OCI-LY7 (cell line): Measurements from ENCODE around the gene RBM19. TPM values are rescaled to one million over a fixed set of nuclear protein-coding genes. Genes with fewer than 3 reads are reported as not detected.

Experiments
- BruUV-seq: library from RNA; stranded (reverse); fragments of 400-500 nt; replicated peaks from 2 replicates; lab custom pipeline; 2021; lab: Mats Ljungman, UMichigan
- CTCF ChIA-PET: fragments of 300-600 bp; sonication (Branson Sonifier 250); formaldehyde crosslinking; loops from one replicate; lab custom pipeline; 2022; ENCODE audit warnings: antibody characterized with exemption; ENCODE audit not compliant: unreplicated experiment; lab: Charles Lee
- POLR2A ChIA-PET: fragments of 300-600 bp; sonication (Branson Sonifier 250); formaldehyde crosslinking; loops from one replicate; lab custom pipeline; 2022; ENCODE audit warnings: antibody characterized with exemption; lab: Charles Lee
- DNase-seq: peaks from one replicate; pipeline ENCODE4 v3.0.0-alpha.2; 2015; ENCODE audit warnings: low spot score
- H2AFZ ChIP-seq: fragments of 200-600 bp; sonication (generic), shearing (Covaris generic); 2 replicates; pipeline ENCODE4 v1.6.1; 2014; ENCODE audit warnings: mild to moderate bottlenecking, antibody characterized with exemption, low read length, moderate library complexity
- H3K27ac ChIP-seq: fragments of 200-600 bp; sonication (generic); 2 replicates; pipeline ENCODE4 v1.5.1; 2014; ENCODE audit warnings: mixed run types, low read depth, mild to moderate bottlenecking, moderate library complexity, low read length, inconsistent platforms; ENCODE audit not compliant: poor library complexity, severe bottlenecking
- H3K36me3 ChIP-seq: fragments of 200-600 bp; sonication (generic); 2 replicates; pipeline ENCODE4 v1.6.1; 2014; ENCODE audit warnings: mild to moderate bottlenecking, antibody characterized with exemption, low read length, moderate library complexity, mixed read lengths; ENCODE audit not compliant: insufficient read depth
- H3K4me1 ChIP-seq: fragments of 200-600 bp; sonication (generic); 2 replicates; pipeline ENCODE4 v1.5.1; 2014; ENCODE audit warnings: mild to moderate bottlenecking, low read length; ENCODE audit not compliant: insufficient read depth, poor library complexity, severe bottlenecking
- H3K4me2 ChIP-seq: fragments of 200-600 bp; sonication (generic); 2 replicates; pipeline ENCODE4 v1.6.1; 2014; ENCODE audit warnings: mild to moderate bottlenecking, low read length
- H3K4me3 ChIP-seq: fragments of 200-600 bp; sonication (generic); 2 replicates; pipeline ENCODE4 v1.5.1; 2014; ENCODE audit warnings: mild to moderate bottlenecking, low read depth, low read length; ENCODE audit not compliant: poor library complexity, severe bottlenecking
- H3K79me2 ChIP-seq: fragments of 200-600 bp; sonication (generic); 2 replicates; pipeline ENCODE4 v1.6.1; 2016; ENCODE audit warnings: low read depth, mild to moderate bottlenecking, low read length, moderate library complexity, mixed read lengths; ENCODE audit not compliant: insufficient read depth
- H3K9me2 ChIP-seq: fragments of 200-600 bp; sonication (generic); 2 replicates; pipeline ENCODE4 v1.6.1; 2016; ENCODE audit warnings: mild to moderate bottlenecking, low read length, mixed read lengths; ENCODE audit not compliant: insufficient read depth
- H3K9me3 ChIP-seq: fragments of 200-600 bp; sonication (generic); 2 replicates; pipeline ENCODE4 v1.6.1; 2014; ENCODE audit warnings: mild to moderate bottlenecking, mixed run types, low read length, mixed read lengths
- H4K20me1 ChIP-seq: fragments of 200-600 bp; sonication (generic); 2 replicates; pipeline ENCODE4 v1.6.1; 2014; ENCODE audit warnings: mild to moderate bottlenecking, antibody characterized with exemption, low read length, moderate library complexity, mixed read lengths; ENCODE audit not compliant: insufficient read depth
- EZH2phosphoT487 ChIP-seq: fragments of 200-600 bp; sonication (generic); IDR thresholded peaks from 2 replicates; pipeline ENCODE4 v1.6.1; 2018; ENCODE audit warnings: low read depth, borderline replicate concordance, mild to moderate bottlenecking, mixed run types, antibody characterized with exemption, low read length, moderate library complexity, mixed read lengths
- intact Hi-C: fragments of 100-400 bp; cut with micrococcal nuclease; formaldehyde crosslinking; loops from one replicate; pipeline ENCODE4 v1.10.0; 2022; ENCODE audit not compliant: unreplicated experiment
- total RNA-seq, 2 experiments: library from RNA; depleted of rRNA in 1 of 2; stranded (reverse); fragments of >200 nt in 1 of 2; shearing (Covaris generic) in 1 of 2; gene quantifications; 2 replicates each; pipeline ENCODE4 v1.2.3, GENCODE V29; 2014 to 2022
- TF ChIP-seq, protein P1 (sequence below): fragments of 200-600 bp; sonication (generic); conservative IDR thresholded peaks from 2 replicates; pipeline ENCODE4 v1.5.1; 2014; ENCODE audit warnings: mild to moderate bottlenecking, antibody characterized with exemption, low read length, moderate library complexity, mixed read lengths

RBM19 gene
- total RNA-seq, 2 experiments from 2014 or later, result 37.8 to 46.2 TPM

DNA sequence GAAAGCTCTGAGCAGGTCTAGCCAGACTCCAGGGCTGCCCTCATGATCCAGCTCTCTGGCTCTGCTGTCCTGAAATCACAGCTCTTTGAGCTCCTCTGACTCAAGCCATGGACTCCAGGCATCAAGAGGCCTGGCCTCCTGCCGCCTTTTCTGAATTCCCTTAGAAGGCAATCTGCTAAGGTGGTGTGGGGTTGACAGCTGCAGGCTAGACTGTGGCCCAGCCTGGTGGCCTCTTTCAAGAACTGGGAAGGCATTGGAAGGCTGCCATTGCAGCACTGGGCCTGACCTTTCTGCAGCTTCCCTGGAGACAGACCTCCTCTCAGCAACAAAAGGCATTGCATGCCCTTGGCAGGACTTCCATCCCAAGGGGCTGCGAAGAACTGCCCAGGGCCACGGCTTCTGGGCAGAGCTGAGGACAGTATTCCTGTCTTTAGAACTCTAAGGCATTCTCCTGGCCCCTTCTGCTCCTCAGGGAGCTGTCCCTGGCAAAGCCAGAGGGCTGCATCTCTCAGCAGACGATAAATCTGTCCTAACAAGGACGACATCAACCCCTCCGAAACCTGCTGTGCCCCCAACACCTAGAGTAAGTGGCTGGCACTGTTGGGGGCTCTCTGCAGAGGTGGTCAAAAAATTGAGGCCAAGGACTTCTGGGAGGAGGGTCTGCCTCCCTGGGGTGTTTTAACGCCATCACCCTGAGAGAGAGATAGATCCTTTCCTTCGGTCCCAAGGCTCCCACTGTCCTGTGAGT lies 115.6 kb downstream of the RBM19 start:
- BruUV-seq, result no TSS peak
- intact Hi-C loops, result no loop called here
- DNase-seq, result no peak
- no peak overlapping the region for H3K4me2 ChIP-seq
- no peaks in the 10 kb centered on the region for H3K79me2 ChIP-seq
- TF ChIP-seq, protein P1, sequence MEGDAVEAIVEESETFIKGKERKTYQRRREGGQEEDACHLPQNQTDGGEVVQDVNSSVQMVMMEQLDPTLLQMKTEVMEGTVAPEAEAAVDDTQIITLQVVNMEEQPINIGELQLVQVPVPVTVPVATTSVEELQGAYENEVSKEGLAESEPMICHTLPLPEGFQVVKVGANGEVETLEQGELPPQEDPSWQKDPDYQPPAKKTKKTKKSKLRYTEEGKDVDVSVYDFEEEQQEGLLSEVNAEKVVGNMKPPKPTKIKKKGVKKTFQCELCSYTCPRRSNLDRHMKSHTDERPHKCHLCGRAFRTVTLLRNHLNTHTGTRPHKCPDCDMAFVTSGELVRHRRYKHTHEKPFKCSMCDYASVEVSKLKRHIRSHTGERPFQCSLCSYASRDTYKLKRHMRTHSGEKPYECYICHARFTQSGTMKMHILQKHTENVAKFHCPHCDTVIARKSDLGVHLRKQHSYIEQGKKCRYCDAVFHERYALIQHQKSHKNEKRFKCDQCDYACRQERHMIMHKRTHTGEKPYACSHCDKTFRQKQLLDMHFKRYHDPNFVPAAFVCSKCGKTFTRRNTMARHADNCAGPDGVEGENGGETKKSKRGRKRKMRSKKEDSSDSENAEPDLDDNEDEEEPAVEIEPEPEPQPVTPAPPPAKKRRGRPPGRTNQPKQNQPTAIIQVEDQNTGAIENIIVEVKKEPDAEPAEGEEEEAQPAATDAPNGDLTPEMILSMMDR, result no peak
- TF ChIP-seq EZH2phosphoT487, result no peak
- H3K4me1 ChIP-seq, result no peaks in the 10 kb centered on the region
- H3K9me3 ChIP-seq, result no peaks in the 10 kb centered on the region
- no peaks in the 10 kb centered on the region for H3K36me3 ChIP-seq
- H4K20me1 ChIP-seq, result no peaks in the 10 kb centered on the region
- H2AFZ ChIP-seq, result no peak overlapping the region
- no peak overlapping the region for H3K4me3 ChIP-seq
- H3K27ac ChIP-seq, result no peak overlapping the region
- ChIA-PET POLR2A (no interaction called here), CTCF (no interaction called here)
- no peaks in the 10 kb centered on the region for H3K9me2 ChIP-seq

DNA sequence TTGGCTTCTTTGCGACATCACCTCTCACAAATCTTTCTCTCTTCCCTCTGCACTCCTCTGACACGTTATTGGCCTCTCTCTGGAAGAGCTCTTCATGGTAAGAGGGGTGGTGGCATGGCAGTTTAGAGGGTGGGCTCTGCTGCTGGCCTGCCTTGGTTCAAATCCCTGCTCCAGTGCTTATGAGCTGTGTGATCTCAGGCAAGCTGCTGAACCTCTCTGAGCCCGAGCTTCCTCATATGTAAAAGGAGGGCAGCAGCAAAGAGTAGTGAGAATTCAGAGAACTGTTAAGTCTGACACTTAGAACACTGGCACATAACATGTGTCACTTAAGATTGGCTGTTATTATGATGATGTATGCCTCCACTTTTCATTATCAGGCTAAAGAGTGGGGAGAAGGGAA lies 118.3 kb downstream of the RBM19 start:
- DNase-seq, result no peak
- no peak overlapping the region for H3K27ac ChIP-seq
- TF ChIP-seq EZH2phosphoT487, result no peak
- TF ChIP-seq, protein P1, result no peak
- H3K4me3 ChIP-seq, result no peak overlapping the region
- no peaks in the 10 kb centered on the region for H3K79me2 ChIP-seq
- intact Hi-C loops, result no loop called here
- no peaks in the 10 kb centered on the region for H3K4me1 ChIP-seq
- H4K20me1 ChIP-seq, result no peaks in the 10 kb centered on the region
- no peak overlapping the region for H3K4me2 ChIP-seq
- H3K36me3 ChIP-seq, result no peaks in the 10 kb centered on the region
- POLR2A ChIA-PET, result no interaction called here
- H3K9me2 ChIP-seq, result no peaks in the 10 kb centered on the region
- BruUV-seq, result no TSS peak
- H3K9me3 ChIP-seq, result no peaks in the 10 kb centered on the region
- no peak overlapping the region for H2AFZ ChIP-seq
- CTCF ChIA-PET, result no interaction called here
